GM21367 (cell line): Measurements from ENCODE around the gene CCDC85C.

Experiments used
- ATAC-seq: cut with Tn5 transposase; IDR thresholded peaks from one replicate; pipeline ENCODE4 v1.9.1; 2021; ENCODE audit not compliant: unreplicated experiment

CCDC85C gene

GRCh38 chr14:99560403-99560802, 43.6 kb downstream of the CCDC85C start:
- ATAC-seq = no peak

DNA sequence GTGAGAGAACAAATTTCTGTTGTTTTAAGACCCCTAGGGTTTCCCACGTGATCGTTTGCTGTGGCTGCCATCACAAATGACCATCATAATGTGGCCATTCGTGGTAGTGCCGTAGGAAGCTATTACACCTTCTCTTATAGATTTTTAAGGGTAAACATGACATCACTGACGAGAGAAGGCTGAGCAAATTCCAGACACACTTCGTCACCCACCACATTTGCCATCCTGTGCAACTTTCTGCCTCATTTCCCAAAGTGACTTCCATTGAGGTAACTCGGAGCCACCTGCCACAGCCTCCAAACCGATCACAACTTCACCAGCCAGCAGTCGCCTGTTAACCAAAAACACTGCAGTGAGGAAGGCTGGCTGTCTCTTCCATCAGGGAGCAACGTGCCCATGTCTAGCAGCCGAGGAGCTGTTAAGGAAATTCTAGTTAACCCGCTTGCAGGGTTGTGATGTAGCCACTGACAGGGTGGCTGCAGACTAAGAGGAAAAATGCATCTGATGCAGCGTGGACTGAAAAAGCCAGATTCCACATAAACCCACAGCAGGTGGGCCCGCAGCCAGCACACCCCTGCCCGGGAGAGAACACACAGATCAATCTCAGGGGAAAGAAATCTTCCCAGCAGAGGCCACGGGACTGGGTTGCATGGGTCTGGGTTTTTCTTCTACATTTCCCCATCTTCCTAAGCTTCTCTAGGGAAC, 44.6 kb downstream of the CCDC85C start:
- ATAC-seq = no peak

DNA sequence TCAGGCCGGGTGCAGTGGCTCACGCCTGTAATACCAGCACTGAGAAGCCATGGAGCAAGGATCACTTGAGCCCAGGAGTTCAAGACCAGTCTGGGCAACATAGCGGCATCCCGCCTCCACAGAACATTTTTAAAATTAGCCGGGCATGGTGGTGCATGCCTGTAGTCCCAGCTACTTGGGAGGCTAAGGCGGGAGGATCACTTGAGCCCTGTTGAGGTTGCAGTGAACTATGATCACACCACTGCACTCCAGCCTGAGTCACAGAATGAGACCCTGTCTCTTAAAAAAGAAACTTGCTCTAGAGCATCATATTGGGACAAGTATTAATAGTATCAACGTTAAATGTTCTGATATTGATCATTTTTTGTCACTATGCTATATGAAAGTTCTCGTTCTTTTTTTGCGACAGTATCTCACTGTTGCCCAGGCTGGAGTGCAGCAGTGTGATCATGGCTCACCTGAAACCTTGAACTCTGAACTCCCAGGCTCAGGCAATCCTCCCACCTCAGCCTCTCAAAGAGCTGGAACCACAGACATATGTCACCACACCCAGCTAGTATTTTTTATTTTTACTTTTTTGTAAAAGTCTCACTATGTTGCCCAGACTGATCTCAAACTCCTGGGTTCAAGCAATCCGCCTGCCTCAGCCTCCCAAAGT, 47.7 kb downstream of the CCDC85C start:
- no peak for ATAC-seq

- ATAC-seq = no peak
Measured at GRCh38 chr14:99554757-99555531, 49.1 kb downstream of the CCDC85C start.

- ATAC-seq = no peak
Measured at GRCh38 chr14:99554184-99554583, 49.8 kb downstream of the CCDC85C start.

GRCh38 chr14:99552572-99553216, 51.3 kb downstream of the CCDC85C start:
- ATAC-seq = no peak

GRCh38 chr14:99552021-99552553, 51.9 kb downstream of the CCDC85C start:
- ATAC-seq = no peak

DNA sequence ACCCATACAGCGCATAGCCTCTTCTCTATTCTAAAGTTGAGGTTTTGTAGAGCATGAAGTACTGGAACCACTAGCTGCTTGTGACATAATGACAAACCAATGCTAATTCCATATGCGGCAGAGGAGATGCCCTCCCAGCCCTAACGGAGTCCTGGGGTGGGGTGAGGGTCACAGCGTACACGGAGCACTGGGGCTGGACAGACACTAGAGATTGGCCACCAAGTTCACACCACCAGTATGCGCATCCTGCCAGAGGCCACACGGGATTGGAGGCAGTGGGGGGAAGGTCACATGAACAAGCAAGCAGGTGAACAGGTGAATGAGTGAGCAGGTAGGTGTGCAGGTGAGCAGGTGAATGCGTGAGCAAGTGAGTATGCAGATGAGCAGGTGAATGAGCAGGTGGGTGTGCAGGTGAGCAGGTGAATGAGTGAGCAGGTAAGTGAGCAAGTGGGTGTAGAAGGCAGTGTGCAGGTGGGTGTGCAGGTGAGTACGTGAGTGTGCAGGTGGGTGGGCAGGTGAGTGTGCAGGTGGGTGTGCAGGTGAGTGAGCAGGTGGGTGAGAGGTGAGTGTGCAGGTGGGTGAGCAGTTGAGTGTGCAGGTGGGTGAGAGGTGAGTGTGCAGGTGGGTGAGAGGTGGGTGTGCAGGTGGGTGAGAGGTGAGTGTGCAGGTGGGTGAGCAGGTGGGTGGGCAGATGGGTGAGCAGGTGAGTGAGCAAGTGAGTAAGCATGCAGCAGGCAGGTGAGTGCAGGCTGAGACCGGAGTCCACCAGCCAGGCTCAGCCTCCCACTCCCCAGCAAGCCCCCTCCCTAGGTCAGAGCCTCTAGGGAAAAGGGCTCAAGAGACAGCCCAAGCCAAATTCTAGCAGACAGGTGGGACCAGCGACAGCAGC, 52.7 kb downstream of the CCDC85C start:
- ATAC-seq = no peak

GRCh38 chr14:99550387-99550992, 53.5 kb downstream of the CCDC85C start:
- no peak for ATAC-seq

GRCh38 chr14:99549684-99550083, 54.3 kb downstream of the CCDC85C start:
- no peak for ATAC-seq

DNA sequence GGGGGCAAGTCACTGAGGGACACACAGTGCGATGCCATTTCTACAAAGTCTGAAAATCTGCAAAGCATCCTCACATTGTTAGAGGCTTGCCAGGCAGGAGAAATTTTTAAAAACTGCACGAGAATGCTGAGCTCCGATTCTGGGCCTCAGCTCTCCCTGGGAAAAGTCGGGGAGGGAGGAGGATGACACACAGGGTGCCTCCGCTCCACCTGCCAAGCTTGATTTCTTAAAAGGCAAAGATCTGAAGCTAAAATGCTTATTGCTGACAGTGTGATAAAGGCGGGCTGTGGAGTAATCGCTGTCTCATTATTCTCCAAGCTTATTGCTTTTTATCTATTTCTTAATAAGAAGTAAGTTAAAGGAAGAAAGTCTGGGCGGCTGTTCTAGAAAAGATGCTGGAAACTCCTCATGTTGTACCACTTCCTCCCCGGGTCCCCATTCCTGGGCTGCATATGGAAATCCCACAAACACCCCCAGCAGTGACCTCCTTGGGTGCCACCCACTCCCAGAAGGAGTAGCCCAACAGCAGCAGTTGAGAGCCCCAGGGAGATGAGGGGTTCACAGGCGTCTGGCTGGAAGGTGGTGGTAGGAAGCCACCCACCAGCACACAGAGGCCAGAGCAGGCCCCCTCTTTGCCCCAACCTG, 55.0 kb downstream of the CCDC85C start:
- no peak for ATAC-seq

GRCh38 chr14:99548255-99548654, 55.8 kb downstream of the CCDC85C start:
- no peak for ATAC-seq

GRCh38 chr14:99546234-99546879, 57.6 kb downstream of the CCDC85C start:
- ATAC-seq = no peak

- ATAC-seq = no peak
Measured at GRCh38 chr14:99545586-99545985, 58.4 kb downstream of the CCDC85C start.

GRCh38 chr14:99544991-99545390, 59.0 kb downstream of the CCDC85C start:
- ATAC-seq = no peak

DNA sequence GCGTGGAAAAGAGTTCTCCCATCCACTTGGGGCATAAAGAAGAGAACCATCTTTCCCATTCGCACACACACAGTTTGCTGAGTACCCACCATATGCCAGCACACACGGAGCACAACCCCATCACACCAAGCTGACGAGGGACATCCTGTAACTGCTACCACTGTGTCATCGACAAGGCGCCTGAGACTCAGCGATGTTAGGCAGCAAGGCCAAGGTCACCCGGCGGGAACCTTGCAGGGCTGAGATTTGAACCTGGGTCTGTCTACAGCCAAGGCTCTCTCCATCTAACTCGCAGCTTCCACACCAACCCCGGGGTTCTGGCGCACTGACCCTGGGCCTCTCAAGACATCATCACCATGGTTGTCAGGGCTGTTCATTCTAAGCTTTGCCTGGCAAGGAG, 60.0 kb downstream of the CCDC85C start:
- no peak for ATAC-seq

GRCh38 chr14:99543370-99543769, 60.6 kb downstream of the CCDC85C start:
- no peak for ATAC-seq

DNA sequence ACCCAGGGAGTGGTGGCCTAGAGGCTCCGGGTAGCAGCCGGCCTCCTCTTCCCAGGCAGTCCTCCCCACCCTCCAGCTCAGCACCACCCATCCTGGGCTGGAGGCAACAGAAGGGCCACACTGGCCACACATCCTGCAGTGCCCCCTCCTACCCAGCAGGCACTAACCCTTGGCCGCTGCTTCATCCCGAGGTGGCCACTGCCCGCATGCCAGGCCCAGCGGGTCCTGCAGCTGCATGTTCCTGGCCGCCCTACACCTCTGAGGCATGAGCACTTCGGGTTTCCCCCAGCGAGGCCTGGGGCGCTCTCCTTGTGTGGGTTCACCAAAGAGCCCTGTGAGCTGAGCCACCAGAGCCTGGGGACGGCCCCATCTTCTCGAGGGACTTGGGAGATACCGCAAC, 61.4 kb downstream of the CCDC85C start:
- ATAC-seq = no peak
